KMS-11 (cell line): ENCODE measurements around the gene PIP4K2A.

Source experiments
- H2AFZ ChIP-seq: fragments of 200-600 bp; sonication (generic); 2 replicates; pipeline ENCODE4 v1.6.1; 2016; ENCODE audit warnings: antibody characterized with exemption, mixed run types, low read depth
- H3K27ac ChIP-seq: fragments of 200-600 bp; sonication (generic); 2 replicates; pipeline ENCODE4 v1.6.1; 2016; ENCODE audit warnings: mild to moderate bottlenecking, mixed run types
- H3K27me3 ChIP-seq: fragments of 200-600 bp; sonication (generic); 2 replicates; pipeline ENCODE4 v1.6.1; 2017; ENCODE audit warnings: mild to moderate bottlenecking, low read depth, mixed run types, moderate library complexity; ENCODE audit not compliant: insufficient read depth
- H3K36me3 ChIP-seq: fragments of 200-600 bp; sonication (generic); 2 replicates; pipeline ENCODE4 v1.6.1; 2017; ENCODE audit warnings: mild to moderate bottlenecking, mixed run types; ENCODE audit not compliant: insufficient read depth
- H3K4me1 ChIP-seq: fragments of 200-600 bp; sonication (generic); 2 replicates; pipeline ENCODE4 v1.6.1; 2016; ENCODE audit warnings: mild to moderate bottlenecking, low read depth, mixed run types; ENCODE audit not compliant: poor library complexity, severe bottlenecking
- H3K4me2 ChIP-seq: fragments of 200-600 bp; sonication (generic); 2 replicates; pipeline ENCODE4 v1.7.0; 2016; ENCODE audit warnings: mild to moderate bottlenecking, mixed run types
- H3K4me3 ChIP-seq: fragments of 200-600 bp; sonication (generic); IDR thresholded peaks from 2 replicates; pipeline ENCODE4 v1.6.1; 2017; ENCODE audit warnings: low read depth, low read length, mixed read lengths; ENCODE audit not compliant: insufficient read depth
- H3K79me2 ChIP-seq: fragments of 200-600 bp; sonication (generic); 2 replicates; pipeline ENCODE4 v1.6.1; 2016; ENCODE audit warnings: low read depth, mixed run types; ENCODE audit not compliant: insufficient read depth
- H3K9ac ChIP-seq: fragments of 200-600 bp; sonication (generic); 2 replicates; pipeline ENCODE4 v1.6.1; 2016; ENCODE audit warnings: mild to moderate bottlenecking, mixed run types
- H4K20me1 ChIP-seq: fragments of 200-600 bp; sonication (generic); 2 replicates; pipeline ENCODE4 v1.6.1; 2016; ENCODE audit warnings: mild to moderate bottlenecking, mixed run types; ENCODE audit not compliant: insufficient read depth
- CTCF ChIP-seq: fragments of 200-600 bp; sonication (generic); conservative IDR thresholded peaks from 2 replicates; pipeline ENCODE4 v1.6.1; 2017; ENCODE audit warnings: low read depth, mild to moderate bottlenecking, antibody characterized with exemption, low read length, moderate library complexity, mixed read lengths

Gene PIP4K2A

DNA sequence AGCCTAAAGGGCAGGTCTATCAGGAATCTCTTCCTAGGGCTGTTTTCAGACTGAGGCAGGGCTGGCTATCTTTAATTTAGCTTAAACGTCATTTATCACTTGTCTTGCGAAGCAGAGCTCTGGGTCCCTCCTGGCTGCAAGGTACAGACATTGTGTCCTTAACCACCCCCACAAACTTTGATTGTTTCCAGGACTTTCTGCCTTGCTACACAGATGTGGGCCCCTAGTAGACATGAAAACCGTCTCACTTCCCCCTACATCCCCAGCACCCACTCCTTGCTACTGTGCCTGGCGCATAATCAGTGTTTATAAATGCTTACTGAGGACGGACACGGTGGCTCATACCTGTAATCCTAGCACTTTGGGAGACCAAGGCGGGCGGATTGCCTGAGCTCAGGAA is 54.5 kb downstream of the PIP4K2A start:
- Histone ChIP-seq H3K36me3 (no peaks in the 10 kb centered on the region), H3K4me3 (no peak overlapping the region), H4K20me1 (no peaks in the 10 kb centered on the region), H2AFZ (no peak overlapping the region), H3K4me1 (peaks cover 11% of the 10 kb centered on the region), H3K4me2 (no peak overlapping the region), H3K79me2 (peaks cover 72% of the 10 kb centered on the region), H3K9ac (no peak overlapping the region), H3K27ac (no peak overlapping the region), H3K27me3 (no peaks in the 10 kb centered on the region)
- no peak for TF ChIP-seq CTCF

- Histone ChIP-seq H4K20me1 (no peaks in the 10 kb centered on the region), H3K27me3 (no peaks in the 10 kb centered on the region), H3K79me2 (peaks cover 75% of the 10 kb centered on the region; the same call in 1 of the 2 replicates), H3K27ac (no peak overlapping the region), H3K9ac (no peak overlapping the region), H2AFZ (no peak overlapping the region), H3K4me1 (peaks cover 5% of the 10 kb centered on the region), H3K36me3 (no peaks in the 10 kb centered on the region), H3K4me3 (no peak overlapping the region), H3K4me2 (no peak overlapping the region)
- no peak for TF ChIP-seq CTCF
Observed at GRCh38 chr10:22658745-22659410, 55.5 kb downstream of the PIP4K2A start.

GRCh38 chr10:22657566-22658225 is 56.7 kb downstream of the PIP4K2A start:
- H3K27ac ChIP-seq, result no peak overlapping the region
- peaks cover 10% of the 10 kb centered on the region for H3K4me1 ChIP-seq
- peaks cover 81% of the 10 kb centered on the region; the same call in 1 of the 2 replicates for H3K79me2 ChIP-seq
- H3K4me2 ChIP-seq, result no peak overlapping the region
- H3K4me3 ChIP-seq, result no peak overlapping the region
- no peak overlapping the region for H2AFZ ChIP-seq
- H3K36me3 ChIP-seq, result no peaks in the 10 kb centered on the region
- TF ChIP-seq CTCF, result no peak
- no peaks in the 10 kb centered on the region for H3K27me3 ChIP-seq
- no peaks in the 10 kb centered on the region for H4K20me1 ChIP-seq
- no peak overlapping the region for H3K9ac ChIP-seq

DNA sequence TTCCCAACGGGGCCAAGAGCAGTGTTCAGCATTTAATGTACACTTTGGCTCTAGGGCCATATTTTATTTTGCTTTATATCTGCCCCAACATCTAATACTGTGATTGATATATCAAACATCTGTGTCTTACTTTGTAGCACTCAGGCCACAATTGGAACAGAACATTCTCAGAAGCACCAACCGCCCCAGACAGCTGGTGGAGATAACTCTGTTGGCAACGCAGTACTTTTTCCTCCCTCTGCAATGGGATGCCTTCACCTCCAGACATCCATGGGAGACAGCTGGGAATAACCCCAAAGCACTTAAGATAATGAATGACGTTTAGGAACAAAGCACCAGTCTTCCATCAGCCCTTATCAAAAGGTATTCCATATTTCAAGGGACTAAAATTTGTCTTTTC is 57.4 kb downstream of the PIP4K2A start:
- H4K20me1 ChIP-seq, result no peaks in the 10 kb centered on the region
- no peak for TF ChIP-seq CTCF
- H3K4me3 ChIP-seq, result no peak overlapping the region
- H3K4me2 ChIP-seq, result no peak overlapping the region
- no peaks in the 10 kb centered on the region for H3K27me3 ChIP-seq
- H3K36me3 ChIP-seq, result no peaks in the 10 kb centered on the region
- peaks cover 17% of the 10 kb centered on the region for H3K4me1 ChIP-seq
- no peak overlapping the region for H2AFZ ChIP-seq
- H3K9ac ChIP-seq, result no peak overlapping the region
- H3K79me2 ChIP-seq, result peaks cover 83% of the 10 kb centered on the region; the same call in 1 of the 2 replicates
- H3K27ac ChIP-seq, result no peak overlapping the region
